GM23338 (cell line): ENCODE data around the gene DTD1.

ENCODE experiments used
- CREB1 ChIP-seq: fragments of 250-450 bp; sonication (Bioruptor Pico); IDR thresholded peaks from 2 replicates; pipeline ENCODE4 v1.5.0; 2020; ENCODE audit warnings: low read depth, mild to moderate bottlenecking, moderate library complexity
- CTCF ChIP-seq, 2 experiments: fragments of 200-600 bp in 1 of 2; sonication (generic) in 1 of 2; conservative IDR thresholded peaks; 2 replicates each; pipeline versions ENCODE4 v1.5.1 to v1.6.1; 2016 to 2017; ENCODE audit warnings: antibody characterized with exemption in 2 of 2, low read depth in 2 of 2, mild to moderate bottlenecking in 2 of 2, moderate library complexity in 1 of 2
- ETS1 ChIP-seq: IDR thresholded peaks from 2 replicates; pipeline ENCODE4 v1.6.1; 2016; ENCODE audit warnings: antibody characterized with exemption
- EZH2 ChIP-seq: fragments of 200-600 bp; sonication (generic); IDR thresholded peaks from one replicate; pipeline ENCODE4 v1.8.0; 2017; ENCODE audit warnings: antibody characterized with exemption, mild to moderate bottlenecking, low read depth; ENCODE audit not compliant: unreplicated experiment
- EZH2phosphoT487 ChIP-seq: fragments of 200-600 bp; sonication (generic); IDR thresholded peaks from one replicate; pipeline ENCODE4 v1.8.1; 2018; ENCODE audit warnings: antibody characterized with exemption; ENCODE audit not compliant: unreplicated experiment
- JUNB ChIP-seq: IDR thresholded peaks from one replicate; pipeline ENCODE4 v1.6.1; 2016; ENCODE audit warnings: antibody characterized with exemption; ENCODE audit not compliant: unreplicated experiment
- NANOG ChIP-seq: IDR thresholded peaks from 2 replicates; pipeline ENCODE4 v1.6.1; 2016; ENCODE audit warnings: antibody characterized with exemption, borderline replicate concordance
- POLR2AphosphoS5 ChIP-seq: IDR thresholded peaks from 2 replicates; pipeline ENCODE4 v1.6.1; 2016; ENCODE audit warnings: antibody characterized with exemption, low read depth
- REST ChIP-seq: IDR thresholded peaks from one replicate; pipeline ENCODE4 v1.6.1; 2018; ENCODE audit warnings: antibody characterized with exemption; ENCODE audit not compliant: unreplicated experiment
- STAT1 ChIP-seq: IDR thresholded peaks from one replicate; pipeline ENCODE4 v1.6.1; 2016; ENCODE audit warnings: antibody characterized with exemption; ENCODE audit not compliant: unreplicated experiment
- ZNF114 ChIP-seq: fragments of 250-450 bp; sonication (Bioruptor Pico); IDR thresholded peaks from 2 replicates; pipeline ENCODE4 v1.5.0; 2020; ENCODE audit warnings: mild to moderate bottlenecking, moderate library complexity
- ZNF331 ChIP-seq: fragments of 250-450 bp; sonication (Bioruptor Pico); IDR thresholded peaks from 2 replicates; pipeline ENCODE4 v1.5.0; 2020; ENCODE audit warnings: low read depth, mild to moderate bottlenecking, moderate library complexity
- ZNF462 ChIP-seq: fragments of 250-450 bp; sonication (Bioruptor Pico); IDR thresholded peaks from 2 replicates; pipeline ENCODE4 v1.5.0; 2020; ENCODE audit warnings: mild to moderate bottlenecking, moderate library complexity

GRCh38 chr20:18778690-18779392, 191.0 kb downstream of the DTD1 start:
- TF ChIP-seq CTCF (conservative IDR thresholded peaks at IDR 0.05; ENCODE audit: low read depth in 2 of 2) (peak; percentile 30 to 58; a peak in 3 of 4 replicates), POLR2AphosphoS5 (no peak), CREB1 (CRISPR knock-in tag) (no peak), ZNF331 (CRISPR knock-in tag) (no peak), REST (no peak), EZH2 (no peak), STAT1 (no peak), EZH2phosphoT487 (no peak), ZNF114 (CRISPR knock-in tag) (no peak), JUNB (no peak), ETS1 (no peak), NANOG (no peak), ZNF462 (CRISPR knock-in tag) (no peak)
